ES-I3 (cell line): ENCODE results near the gene GIT1.

Experiments
- H3K36me3 ChIP-seq: 2 replicates; pipeline ENCODE4 v1.6.1; 2013; ENCODE audit warnings: mild to moderate bottlenecking, low read length, control low read depth, moderate library complexity; ENCODE audit not compliant: insufficient read depth
- H3K4me1 ChIP-seq: 2 replicates; pipeline ENCODE4 v1.6.1; 2013; ENCODE audit warnings: mild to moderate bottlenecking, control low read depth, low read length; ENCODE audit not compliant: insufficient read depth
- H3K9ac ChIP-seq: 2 replicates; pipeline ENCODE4 v1.6.1; 2013; ENCODE audit warnings: low read depth, mild to moderate bottlenecking, low read length, moderate library complexity
- H3K9me3 ChIP-seq: 2 replicates; pipeline ENCODE4 v1.6.1; 2013; ENCODE audit warnings: mild to moderate bottlenecking, low read length, moderate library complexity; ENCODE audit not compliant: control insufficient read depth, insufficient read depth

Gene GIT1

GRCh38 chr17:29612094-29612403 is 22.6 kb upstream of the GIT1 start:
- Histone ChIP-seq H3K4me1 (peaks cover 16% of the 10 kb centered on the region; the same call in 1 of the 2 replicates), H3K36me3 (no peaks in the 10 kb centered on the region), H3K9ac (no peak overlapping the region), H3K9me3 (peaks cover 3% of the 10 kb centered on the region; the same call in 1 of the 2 replicates)

GRCh38 chr17:29611351-29612093 is 22.1 kb upstream of the GIT1 start:
- H3K4me1 ChIP-seq = peaks cover 14% of the 10 kb centered on the region; the same call in 1 of the 2 replicates
- H3K9ac ChIP-seq = no peak overlapping the region
- no peaks in the 10 kb centered on the region for H3K36me3 ChIP-seq
- H3K9me3 ChIP-seq = peaks cover 3% of the 10 kb centered on the region; the same call in 1 of the 2 replicates

GRCh38 chr17:29610395-29610794 is 20.9 kb upstream of the GIT1 start:
- H3K36me3 ChIP-seq = no peaks in the 10 kb centered on the region
- H3K9me3 ChIP-seq = peaks cover 3% of the 10 kb centered on the region; the same call in 1 of the 2 replicates
- H3K9ac ChIP-seq = no peak overlapping the region
- peaks cover 12% of the 10 kb centered on the region; the same call in 1 of the 2 replicates for H3K4me1 ChIP-seq

GRCh38 chr17:29608986-29609385 is 19.5 kb upstream of the GIT1 start:
- Histone ChIP-seq H3K36me3 (no peaks in the 10 kb centered on the region), H3K4me1 (peaks cover 3% of the 10 kb centered on the region; the same call in 1 of the 2 replicates), H3K9ac (no peak overlapping the region), H3K9me3 (peaks cover 3% of the 10 kb centered on the region; the same call in 1 of the 2 replicates)

GRCh38 chr17:29607557-29608195 is 18.2 kb upstream of the GIT1 start:
- H3K9ac ChIP-seq = no peak overlapping the region
- peaks cover 1% of the 10 kb centered on the region; the same call in 1 of the 2 replicates for H3K9me3 ChIP-seq
- no peaks in the 10 kb centered on the region for H3K4me1 ChIP-seq
- H3K36me3 ChIP-seq = no peaks in the 10 kb centered on the region

GRCh38 chr17:29603109-29603674 is 13.7 kb upstream of the GIT1 start:
- Histone ChIP-seq H3K36me3 (no peaks in the 10 kb centered on the region), H3K4me1 (no peaks in the 10 kb centered on the region), H3K9me3 (no peaks in the 10 kb centered on the region), H3K9ac (no peak overlapping the region)

GRCh38 chr17:29597361-29598172 is 8.1 kb upstream of the GIT1 start:
- Histone ChIP-seq H3K9me3 (no peaks in the 10 kb centered on the region), H3K4me1 (peaks cover 10% of the 10 kb centered on the region), H3K36me3 (no peaks in the 10 kb centered on the region), H3K9ac (peak overlapping the region; percentile 22; the same call in 1 of the 2 replicates)

- Histone ChIP-seq H3K9me3 (no peaks in the 10 kb centered on the region), H3K9ac (no peak overlapping the region), H3K36me3 (no peaks in the 10 kb centered on the region), H3K4me1 (peaks cover 10% of the 10 kb centered on the region)
These were observed 7.4 kb upstream of the GIT1 start for GRCh38 chr17:29596811-29597210.

- Histone ChIP-seq H3K36me3 (no peaks in the 10 kb centered on the region), H3K9me3 (no peaks in the 10 kb centered on the region), H3K4me1 (peaks cover 10% of the 10 kb centered on the region), H3K9ac (no peak overlapping the region)
These were observed 6.7 kb upstream of the GIT1 start for GRCh38 chr17:29595943-29596774.

- Histone ChIP-seq H3K9me3 (no peaks in the 10 kb centered on the region), H3K4me1 (peaks cover 10% of the 10 kb centered on the region), H3K9ac (no peak overlapping the region), H3K36me3 (no peaks in the 10 kb centered on the region)
These were observed 5.9 kb upstream of the GIT1 start for GRCh38 chr17:29595107-29595942.

GRCh38 chr17:29594519-29595090 is 5.2 kb upstream of the GIT1 start:
- Histone ChIP-seq H3K4me1 (peaks cover 10% of the 10 kb centered on the region), H3K36me3 (no peaks in the 10 kb centered on the region), H3K9ac (no peak overlapping the region), H3K9me3 (no peaks in the 10 kb centered on the region)

GRCh38 chr17:29593591-29594518 is 4.4 kb upstream of the GIT1 start:
- Histone ChIP-seq H3K36me3 (no peaks in the 10 kb centered on the region), H3K4me1 (peaks cover 10% of the 10 kb centered on the region), H3K9ac (peak overlapping the region; percentile 61; the same call in 1 of the 2 replicates), H3K9me3 (no peaks in the 10 kb centered on the region)
